Measurements from ENCODE around the gene UIMC1. TPM values are rescaled to one million over a fixed set of nuclear protein-coding genes. Genes with fewer than 3 reads are reported as not detected.
"Not testable (repeated sequence)": the region's sequence is repeated elsewhere in the genome, so short reads cannot be mapped to it uniquely, and the experiment has no call there.

UIMC1 gene
- total RNA-seq, 5 donors from 2014 or later (not counting 1 experiment from before 2014, with no cell fraction given): 50.0 to 70.3 (median 56.7) TPM

DNA sequence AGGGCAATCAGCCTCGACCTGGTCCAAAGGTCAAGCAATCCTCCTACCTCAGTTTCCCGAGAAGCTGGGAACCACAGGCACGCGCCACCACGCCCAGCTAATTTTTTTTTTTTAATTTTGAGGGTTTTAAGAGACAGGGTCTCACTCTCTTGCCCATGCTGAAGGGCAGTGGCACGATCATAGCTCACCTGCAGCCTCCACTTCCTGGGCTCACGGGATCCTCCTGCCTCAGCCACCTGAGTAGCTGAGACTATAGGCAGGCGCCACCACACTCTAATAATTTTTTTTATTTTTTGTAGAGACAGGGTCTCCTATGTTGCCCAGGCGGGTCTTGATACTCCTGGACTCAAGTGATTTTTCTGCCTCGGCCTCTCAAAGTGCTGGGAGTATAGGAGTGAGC is 1.6 kb downstream of the UIMC1 start:
- Mint-ChIP-seq H3K4me1 (peaks cover 39 to 42% (median 41%) of the 10 kb centered on the region in 3 donors), H3K4me3 (peak overlapping the region; percentile 93 to 96 (median 94)), H3K27ac (peak overlapping the region; percentile 87 to 91), H3K9me3 (peaks cover 0 to 4% (median 4%) of the 10 kb centered on the region in 3 donors), H3K27me3 (no peaks in the 10 kb centered on the region), H3K36me3 (peaks cover 4% of the 10 kb centered on the region)
- Histone ChIP-seq H3K36me3 (ENCODE audit: control insufficient read depth in 2 of 2, extremely low read depth in 1 of 2, insufficient read depth in 1 of 2, low read length in 1 of 2) (no peaks in the 10 kb centered on the region), H3K9me3 (no peaks in the 10 kb centered on the region), H3K27ac (ENCODE audit: low read length) (no peak overlapping the region), H3K4me1 (ENCODE audit: control insufficient read depth in 1 of 2, extremely low read depth in 1 of 2, insufficient read depth in 2 of 2, low read length in 2 of 2) (peaks cover 14 to 22% of the 10 kb centered on the region in 2 experiments), H3K4me3 (ENCODE audit: control insufficient read depth in 1 of 2, extremely low read depth in 1 of 2, low read length in 1 of 2) (peak overlapping the region; percentile 17 to 95), H3K27me3 (replicated peaks in 1 of 2; ENCODE audit: control insufficient read depth in 2 of 2, extremely low read depth in 1 of 2, insufficient read depth in 2 of 2, low read length in 1 of 2) (no peaks in the 10 kb centered on the region)
- 80% methylated on average over 1 of the region's 10 CpGs for WGBS (ENCODE audit: insufficient coverage)
- ATAC-seq (replicated peaks in 1 of 4) (no peak), DNase-seq (no peak)
- POLR2A ChIA-PET: interaction anchor here in 1 of 2 donors (0.7 kb wide), 1 partner anchor 53 kb away, joined by 3 read pairs; no protein-coding TSS in a partner anchor
- CTCF ChIA-PET: interaction anchor here (0.6 to 1.3 kb wide), 3 partner anchors 17 to 374 kb away, joined by 3 to 5 read pairs (median 4); partner anchors contain the start of gene ZNF346 (in 1 of the 2)

DNA sequence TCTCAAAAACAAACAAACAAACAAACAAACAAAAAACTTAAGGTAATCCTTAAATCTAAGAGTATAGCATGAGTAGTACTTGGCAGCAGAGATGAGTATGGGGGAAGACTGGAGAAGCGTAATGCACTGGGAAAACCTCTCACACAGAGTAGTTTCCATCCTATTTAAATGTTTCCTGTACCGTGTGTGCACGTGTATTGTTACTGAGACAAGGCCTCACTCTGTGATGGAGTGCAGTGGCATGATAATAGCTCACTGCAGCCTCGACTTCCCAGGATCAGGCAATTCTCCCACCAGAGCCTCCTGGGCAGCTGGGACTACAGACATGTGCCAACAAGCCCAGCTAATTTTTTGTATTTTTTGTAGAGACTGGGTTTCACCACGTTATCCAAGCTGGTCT is 2.9 kb downstream of the UIMC1 start:
- H3K27ac ChIP-seq (ENCODE audit: low read length): no peak overlapping the region
- peak overlapping the region in 1 of 3 donors; percentile 94 for H3K4me3 Mint-ChIP-seq
- H3K4me1 ChIP-seq (ENCODE audit: control insufficient read depth in 1 of 2, extremely low read depth in 1 of 2, insufficient read depth in 2 of 2, low read length in 2 of 2): peaks cover 14 to 25% of the 10 kb centered on the region in 2 experiments
- no peaks in the 10 kb centered on the region for H3K27me3 Mint-ChIP-seq
- H3K4me3 ChIP-seq (ENCODE audit: control insufficient read depth in 1 of 2, extremely low read depth in 1 of 2, low read length in 1 of 2): no peak overlapping the region
- ChIA-PET POLR2A (no interaction called here), CTCF (interaction anchor here in 1 of 2 donors (0.9 kb wide), 1 partner anchor 17 kb away, joined by 3 read pairs; no protein-coding TSS in a partner anchor)
- H3K36me3 ChIP-seq (ENCODE audit: control insufficient read depth in 2 of 2, extremely low read depth in 1 of 2, insufficient read depth in 1 of 2, low read length in 1 of 2): no peaks in the 10 kb centered on the region
- H3K27me3 ChIP-seq (replicated peaks in 1 of 2; ENCODE audit: control insufficient read depth in 2 of 2, extremely low read depth in 1 of 2, insufficient read depth in 2 of 2, low read length in 1 of 2): no peaks in the 10 kb centered on the region
- no peak overlapping the region for H3K27ac Mint-ChIP-seq
- H3K9me3 Mint-ChIP-seq: peaks cover 0 to 4% (median 4%) of the 10 kb centered on the region in 3 donors
- ATAC-seq (replicated peaks in 1 of 4) (no peak), DNase-seq (no peak)
- no peaks in the 10 kb centered on the region for H3K9me3 ChIP-seq
- H3K4me1 Mint-ChIP-seq: peaks cover 44 to 49% (median 49%) of the 10 kb centered on the region in 3 donors
- H3K36me3 Mint-ChIP-seq: peaks cover 4% of the 10 kb centered on the region
- 39% methylated on average over 3 of the region's 5 CpGs for WGBS (ENCODE audit: insufficient coverage)

DNA sequence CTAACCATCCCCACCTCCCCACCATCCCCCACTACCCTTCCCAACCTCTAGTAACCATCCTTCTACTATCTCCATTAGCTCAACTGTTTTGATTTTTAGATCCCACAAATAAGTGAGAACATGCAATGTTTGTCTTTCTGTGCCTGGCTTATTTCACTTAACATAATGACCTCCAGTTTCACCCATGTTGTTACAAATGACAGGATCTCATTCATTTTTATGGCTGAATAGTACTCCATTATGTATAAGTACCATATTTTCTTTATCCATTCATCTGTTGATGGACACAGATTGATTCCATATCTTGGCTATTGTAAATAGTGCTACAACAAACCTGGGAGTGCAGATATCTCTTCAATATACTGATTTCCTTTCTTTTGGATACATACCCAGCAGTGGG is 7.1 kb downstream of the UIMC1 start:
- DNase-seq; H3K4me3 ChIP-seq (ENCODE audit: control insufficient read depth in 1 of 2, extremely low read depth in 1 of 2, low read length in 1 of 2); H3K36me3 ChIP-seq (ENCODE audit: control insufficient read depth in 2 of 2, extremely low read depth in 1 of 2, insufficient read depth in 1 of 2, low read length in 1 of 2); H3K4me3 Mint-ChIP-seq; CTCF ChIA-PET; H3K9me3 Mint-ChIP-seq; POLR2A ChIA-PET; H3K27ac ChIP-seq (ENCODE audit: low read length); ATAC-seq (replicated peaks in 1 of 4); H3K27me3 ChIP-seq (replicated peaks in 1 of 2; ENCODE audit: control insufficient read depth in 2 of 2, extremely low read depth in 1 of 2, insufficient read depth in 2 of 2, low read length in 1 of 2); H3K27ac Mint-ChIP-seq; H3K27me3 Mint-ChIP-seq; H3K9me3 ChIP-seq: not testable (repeated sequence)
- Mint-ChIP-seq H3K36me3 (peaks cover 18% of the 10 kb centered on the region), H3K4me1 (peaks cover 54 to 61% (median 56%) of the 10 kb centered on the region in 3 donors)
- H3K4me1 ChIP-seq (ENCODE audit: control insufficient read depth in 1 of 2, extremely low read depth in 1 of 2, insufficient read depth in 2 of 2, low read length in 2 of 2): peaks cover 3 to 12% of the 10 kb centered on the region in 2 experiments

DNA sequence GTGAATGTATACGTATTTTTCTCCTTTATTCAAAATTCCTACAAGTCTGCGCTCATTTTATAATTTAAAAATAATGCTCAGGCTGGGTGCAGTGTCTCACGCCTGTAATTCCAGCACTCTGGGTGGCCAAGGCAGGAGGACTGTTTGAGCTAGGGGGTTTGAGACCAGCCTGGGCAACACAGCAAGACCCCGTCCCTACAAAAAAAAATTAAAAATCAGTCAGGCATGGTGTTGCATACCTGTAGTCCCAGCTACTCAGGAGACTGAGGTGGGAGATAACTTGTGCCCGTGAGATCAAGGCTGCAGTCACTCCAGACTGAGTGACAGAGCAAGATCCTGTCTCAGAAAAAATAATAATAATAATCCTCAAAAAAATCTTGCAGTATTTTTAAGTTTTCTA is 7.8 kb downstream of the UIMC1 start:
- 100% methylated on average over 2 of the region's 5 CpGs for WGBS (ENCODE audit: insufficient coverage)
- H3K9me3 ChIP-seq: no peaks in the 10 kb centered on the region
- ATAC-seq (replicated peaks in 1 of 4) (no peak), DNase-seq (no peak)
- H3K4me1 ChIP-seq (ENCODE audit: control insufficient read depth in 1 of 2, extremely low read depth in 1 of 2, insufficient read depth in 2 of 2, low read length in 2 of 2): peaks cover 2 to 10% of the 10 kb centered on the region in 2 experiments
- H3K36me3 Mint-ChIP-seq: peaks cover 24% of the 10 kb centered on the region
- no peaks in the 10 kb centered on the region for H3K36me3 ChIP-seq (ENCODE audit: control insufficient read depth in 2 of 2, extremely low read depth in 1 of 2, insufficient read depth in 1 of 2, low read length in 1 of 2)
- ChIA-PET POLR2A (no interaction called here), CTCF (interaction anchor here in 1 of 2 donors (0.6 kb wide), 1 partner anchor 572 kb away, joined by 6 read pairs; no protein-coding TSS in a partner anchor)
- no peak overlapping the region for H3K27ac ChIP-seq (ENCODE audit: low read length)
- no peak overlapping the region for H3K27ac Mint-ChIP-seq
- no peaks in the 10 kb centered on the region for H3K27me3 ChIP-seq (replicated peaks in 1 of 2; ENCODE audit: control insufficient read depth in 2 of 2, extremely low read depth in 1 of 2, insufficient read depth in 2 of 2, low read length in 1 of 2)
- peaks cover 47 to 60% (median 54%) of the 10 kb centered on the region in 3 donors for H3K4me1 Mint-ChIP-seq
- H3K4me3 Mint-ChIP-seq: no peak overlapping the region
- H3K9me3 Mint-ChIP-seq: peaks cover 3 to 8% (median 3%) of the 10 kb centered on the region in 3 donors
- no peak overlapping the region for H3K4me3 ChIP-seq (ENCODE audit: control insufficient read depth in 1 of 2, extremely low read depth in 1 of 2, low read length in 1 of 2)
- H3K27me3 Mint-ChIP-seq: no peaks in the 10 kb centered on the region

DNA sequence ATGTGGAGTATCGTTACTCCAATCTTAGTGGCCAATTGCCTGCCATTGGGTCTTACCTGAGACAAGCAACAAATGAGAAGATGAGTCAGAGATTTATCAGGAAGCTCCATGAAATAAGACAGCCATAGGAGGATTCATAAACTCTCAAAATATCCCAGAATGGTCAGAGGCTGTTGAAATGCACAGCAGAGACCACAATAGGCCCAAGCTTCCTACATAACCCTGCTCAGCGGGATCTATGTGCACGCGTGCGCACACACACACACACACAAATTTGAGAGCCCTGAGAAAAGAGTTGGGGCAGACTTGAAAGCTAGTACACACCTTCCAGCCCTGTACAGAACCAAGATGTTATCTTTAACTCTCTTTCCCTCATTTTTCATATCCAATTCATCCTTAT is 9.8 kb downstream of the UIMC1 start:
- Mint-ChIP-seq H3K36me3 (peaks cover 24% of the 10 kb centered on the region), H3K27me3 (no peaks in the 10 kb centered on the region), H3K9me3 (peaks cover 3 to 8% (median 3%) of the 10 kb centered on the region in 3 donors), H3K4me3 (no peak overlapping the region), H3K27ac (peak overlapping the region in 1 of 2 donors; percentile 1), H3K4me1 (peaks cover 48 to 58% (median 57%) of the 10 kb centered on the region in 3 donors)
- H3K27me3 ChIP-seq (replicated peaks in 1 of 2; ENCODE audit: control insufficient read depth in 2 of 2, extremely low read depth in 1 of 2, insufficient read depth in 2 of 2, low read length in 1 of 2): no peaks in the 10 kb centered on the region
- 91% methylated on average over 5 of the region's 5 CpGs for WGBS (ENCODE audit: insufficient coverage)
- H3K4me1 ChIP-seq (ENCODE audit: control insufficient read depth in 1 of 2, extremely low read depth in 1 of 2, insufficient read depth in 2 of 2, low read length in 2 of 2): peaks cover 0 to 8% of the 10 kb centered on the region in 2 experiments
- no peaks in the 10 kb centered on the region for H3K9me3 ChIP-seq
- no peak overlapping the region for H3K27ac ChIP-seq (ENCODE audit: low read length)
- POLR2A ChIA-PET: no interaction called here
- H3K36me3 ChIP-seq (ENCODE audit: control insufficient read depth in 2 of 2, extremely low read depth in 1 of 2, insufficient read depth in 1 of 2, low read length in 1 of 2): no peaks in the 10 kb centered on the region
- ATAC-seq (replicated peaks in 1 of 4) (no peak), DNase-seq (no peak)
- no peak overlapping the region for H3K4me3 ChIP-seq (ENCODE audit: control insufficient read depth in 1 of 2, extremely low read depth in 1 of 2, low read length in 1 of 2)
- CTCF ChIA-PET: interaction anchor here (0.5 to 1.1 kb wide), 3 partner anchors 9 to 86 kb away, joined by 3 to 5 read pairs (median 3); no protein-coding TSS in a partner anchor

DNA sequence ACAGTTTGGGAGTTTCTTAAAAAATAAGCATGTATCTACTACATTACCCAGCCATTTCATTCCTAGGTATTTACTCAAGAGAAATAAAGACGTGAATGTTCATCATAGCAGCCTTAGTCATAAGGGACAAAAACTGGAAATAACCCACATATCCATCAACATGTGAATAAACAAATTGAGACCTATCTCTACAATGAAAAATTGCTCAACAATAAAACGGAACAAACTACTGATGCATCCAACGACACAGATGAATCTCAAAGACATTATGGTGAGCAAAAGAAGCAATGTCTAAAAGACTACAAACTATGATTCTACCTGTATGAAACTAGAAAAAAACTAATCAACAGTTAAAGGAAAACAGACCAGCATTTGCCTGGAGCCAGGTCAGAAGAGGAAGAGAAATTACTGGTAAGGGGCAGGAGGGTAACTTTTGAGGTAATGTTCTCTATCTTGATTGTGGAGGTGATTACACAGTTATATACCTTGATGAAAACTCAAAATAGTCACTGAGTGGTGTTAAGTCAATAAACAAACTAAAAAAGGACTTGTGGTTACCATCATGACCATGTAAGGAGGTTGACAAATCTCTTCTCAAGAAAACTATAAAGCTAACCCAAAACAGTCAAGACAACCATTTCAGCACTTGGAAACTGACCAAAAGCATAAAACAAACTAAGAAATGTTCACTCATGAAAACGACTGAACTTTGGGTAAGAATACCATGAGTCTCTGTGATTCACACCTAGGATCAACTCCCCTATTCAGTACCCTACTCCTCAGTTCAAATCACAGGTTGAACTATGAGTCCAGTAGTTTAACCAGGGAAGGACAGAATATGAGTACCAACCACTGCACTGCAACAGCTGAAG is 10.4 kb downstream of the UIMC1 start:
- H3K9me3 Mint-ChIP-seq: peaks cover 3 to 8% (median 3%) of the 10 kb centered on the region in 3 donors
- peak overlapping the region; percentile 1 to 50 for H3K27ac Mint-ChIP-seq
- H3K27me3 ChIP-seq (replicated peaks in 1 of 2; ENCODE audit: control insufficient read depth in 2 of 2, extremely low read depth in 1 of 2, insufficient read depth in 2 of 2, low read length in 1 of 2): no peaks in the 10 kb centered on the region
- peak overlapping the region; percentile 23 for H3K27ac ChIP-seq (ENCODE audit: low read length)
- POLR2A ChIA-PET: no interaction called here
- WGBS (ENCODE audit: insufficient coverage): no CpG with 5 or more reads among the region's 4 CpGs
- H3K4me3 ChIP-seq (ENCODE audit: control insufficient read depth in 1 of 2, extremely low read depth in 1 of 2, low read length in 1 of 2): no peak overlapping the region
- H3K4me3 Mint-ChIP-seq: peak overlapping the region in 1 of 3 donors; percentile 23
- DNase-seq: no peak
- ATAC-seq (replicated peaks in 1 of 4): peak in 1 of 4 experiments; percentile 26
- CTCF ChIA-PET: interaction anchor here (0.5 to 1.1 kb wide), 2 partner anchors 10 to 87 kb away, joined by 3 read pairs; no protein-coding TSS in a partner anchor
- no peaks in the 10 kb centered on the region for H3K27me3 Mint-ChIP-seq
- peaks cover 21% of the 10 kb centered on the region for H3K36me3 Mint-ChIP-seq
- H3K4me1 Mint-ChIP-seq: peaks cover 48 to 57% (median 55%) of the 10 kb centered on the region in 3 donors
- no peaks in the 10 kb centered on the region for H3K9me3 ChIP-seq
- H3K36me3 ChIP-seq (ENCODE audit: control insufficient read depth in 2 of 2, extremely low read depth in 1 of 2, insufficient read depth in 1 of 2, low read length in 1 of 2): no peaks in the 10 kb centered on the region
- peaks cover 0 to 8% of the 10 kb centered on the region in 2 experiments for H3K4me1 ChIP-seq (ENCODE audit: control insufficient read depth in 1 of 2, extremely low read depth in 1 of 2, insufficient read depth in 2 of 2, low read length in 2 of 2)
